WTC11 (cell line): Measurements from ENCODE around the gene PRRT1. TPM values are rescaled to one million over a fixed set of nuclear protein-coding genes. Genes with fewer than 3 reads are reported as not detected.

Experiments
- ATAC-seq: fragments of 200-7000 bp; cut with Tn5 transposase; 2 replicates; pipeline ENCODE4 v1.10.0; 2021; ENCODE audit warnings: mild to moderate bottlenecking, moderate library complexity
- CTCF ChIA-PET: fragments of 300-600 bp; sonication (Branson Sonifier 250); formaldehyde crosslinking; loops from one replicate; lab custom pipeline; 2021; ENCODE audit warnings: antibody characterized with exemption; lab: Charles Lee
- POLR2A ChIA-PET: fragments of 350-600 bp; sonication (Branson Sonifier 250); formaldehyde crosslinking; loops from one replicate; lab custom pipeline; 2021; ENCODE audit warnings: antibody characterized with exemption; lab: Charles Lee
- DNase-seq: peaks from one replicate; pipeline ENCODE4 v3.0.0; 2021; ENCODE audit warnings: low spot score
- H3K27ac Mint-ChIP-seq: 2 replicates; pipeline ENCODE4 v1.8.0; 2021; ENCODE audit warnings: mixed read lengths
- H3K27me3 Mint-ChIP-seq: 2 replicates; pipeline ENCODE4 v1.8.0; 2021; ENCODE audit warnings: low read depth, mild to moderate bottlenecking, moderate library complexity, mixed read lengths
- H3K36me3 Mint-ChIP-seq: 2 replicates; pipeline ENCODE4 v1.8.0; 2021; ENCODE audit warnings: mixed read lengths
- H3K4me1 Mint-ChIP-seq: 2 replicates; pipeline ENCODE4 v1.8.0; 2022; ENCODE audit warnings: mixed read lengths
- H3K4me3 Mint-ChIP-seq: 2 replicates; pipeline ENCODE4 v1.8.0; 2021; ENCODE audit warnings: mild to moderate bottlenecking, moderate library complexity, mixed read lengths
- H3K9me3 Mint-ChIP-seq: 2 replicates; pipeline ENCODE4 v1.8.0; 2021; ENCODE audit warnings: mixed read lengths
- ARID4B ChIP-seq: sonication (generic); formaldehyde crosslinking; IDR thresholded peaks from 2 replicates; pipeline ENCODE4 v1.8.0; 2023; ENCODE audit warnings: missing genetic modification reagents, mild to moderate bottlenecking, borderline replicate concordance
- ATF1 ChIP-seq: sonication (generic); formaldehyde crosslinking; IDR thresholded peaks from 2 replicates; pipeline ENCODE4 v1.8.1; 2023; ENCODE audit warnings: mild to moderate bottlenecking, moderate library complexity, missing genetic modification reagents
- ATF2 ChIP-seq: sonication (generic); formaldehyde crosslinking; IDR thresholded peaks from 2 replicates; pipeline ENCODE4 v1.8.1; 2022; ENCODE audit warnings: low read depth, missing genetic modification reagents, borderline replicate concordance
- CDX4 ChIP-seq: fragments of 250-450 bp; sonication (Bioruptor Pico); IDR thresholded peaks from 2 replicates; pipeline ENCODE4 v1.9.0; 2021; ENCODE audit warnings: moderate library complexity, mild to moderate bottlenecking, inconsistent platforms, borderline replicate concordance
- CTCF ChIP-seq: fragments of 200-600 bp; IDR thresholded peaks from 2 replicates; pipeline ENCODE4 v1.8.0; 2022; ENCODE audit warnings: antibody characterized with exemption
- KAT7 ChIP-seq: sonication (generic); formaldehyde crosslinking; IDR thresholded peaks from 2 replicates; pipeline ENCODE4 v1.8.1; 2023; ENCODE audit warnings: missing genetic modification reagents, mild to moderate bottlenecking, borderline replicate concordance
- MAX ChIP-seq: sonication (generic); formaldehyde crosslinking; IDR thresholded peaks from 2 replicates; pipeline ENCODE4 v1.8.0; 2022; ENCODE audit warnings: mild to moderate bottlenecking, missing genetic modification reagents
- NR1H2 ChIP-seq: sonication (generic); formaldehyde crosslinking; IDR thresholded peaks from 2 replicates; pipeline ENCODE4 v1.9.0; 2021; ENCODE audit warnings: mild to moderate bottlenecking, moderate library complexity, missing genetic modification reagents
- ZNF512 ChIP-seq: sonication (generic); formaldehyde crosslinking; IDR thresholded peaks from 2 replicates; pipeline ENCODE4 v1.8.1; 2022; ENCODE audit warnings: missing genetic modification reagents, borderline replicate concordance
- total RNA-seq: library from RNA; stranded (reverse); gene quantifications from 3 replicates; pipeline ENCODE4 v1.2.3, GENCODE V29; 2021

The PRRT1 gene
- total RNA-seq, 1 experiment from 2014 or later, result 1.6 TPM

GRCh38 chr6:32151181-32151862 is 417 bp downstream of the PRRT1 start (continued):
- no peak for TF ChIP-seq ATF2 (CRISPR knock-in tag)
- TF ChIP-seq KAT7 (CRISPR knock-in tag), result no peak
- no peak for TF ChIP-seq ATF1 (CRISPR knock-in tag)
- TF ChIP-seq ZNF512 (CRISPR knock-in tag), result no peak
- TF ChIP-seq CDX4, result no peak
- TF ChIP-seq NR1H2, result no peak

GRCh38 chr6:32149932-32150870 is 1.5 kb downstream of the PRRT1 start:
- peak; percentile 51; the same call in 1 of the 2 replicates for TF ChIP-seq ARID4B (CRISPR knock-in tag)
- TF ChIP-seq MAX (CRISPR knock-in tag), result peak; percentile 47; the same call in 1 of the 2 replicates
- no peak for TF ChIP-seq ATF1 (CRISPR knock-in tag)
- TF ChIP-seq, all 79 proteins: peak for 2
- ChIA-PET CTCF (interaction anchor here (0.5 to 3.3 kb wide), 16 partner anchors 9 to 252 kb away, joined by 3 to 38 read pairs (median 6); partner anchors contain the start of genes ATF6B, EGFL8 and FKBPL), POLR2A (interaction anchor here (0.8 to 1.6 kb wide), 2 partner anchors 20 to 184 kb away, joined by 3 to 4 read pairs; partner anchors contain the start of gene FKBPL)
- Mint-ChIP-seq H3K36me3 (no peaks in the 10 kb centered on the region; the same call in 1 of the 2 replicates), H3K4me3 (peak overlapping the region; percentile 95), H3K9me3 (no peaks in the 10 kb centered on the region), H3K4me1 (peaks cover 57% of the 10 kb centered on the region), H3K27ac (no peak overlapping the region), H3K27me3 (peaks cover 65% of the 10 kb centered on the region)
- peak; percentile 68 for DNase-seq
- ATAC-seq, result peak; percentile 8

- CTCF ChIA-PET, result interaction anchor here (0.5 to 2.9 kb wide), 18 partner anchors 8 to 1012 kb away, joined by 3 to 38 read pairs (median 6); partner anchors contain the start of genes ATF6B, EGFL8, FKBPL and TAP2
- H3K27me3 Mint-ChIP-seq, result peaks cover 65% of the 10 kb centered on the region
- H3K4me3 Mint-ChIP-seq, result peak overlapping the region; percentile 95
- POLR2A ChIA-PET, result interaction anchor here (0.8 to 1.6 kb wide), 3 partner anchors 10 to 28 kb away, joined by 3 to 4 read pairs (median 3); partner anchors contain the start of gene FKBPL
- DNase-seq (peak; percentile 25), ATAC-seq (no peak)
- no peaks in the 10 kb centered on the region for H3K36me3 Mint-ChIP-seq
- H3K4me1 Mint-ChIP-seq, result peaks cover 51% of the 10 kb centered on the region
- TF ChIP-seq CTCF (peak; percentile 30; the same call in 1 of the 2 replicates), ZNF512 (CRISPR knock-in tag) (no peak)
- H3K9me3 Mint-ChIP-seq, result no peaks in the 10 kb centered on the region
- no peak overlapping the region for H3K27ac Mint-ChIP-seq
These were observed 2.5 kb downstream of the PRRT1 start for GRCh38 chr6:32149092-32149755.
